Hepatocyte (in vitro differentiated cells): Measurements from ENCODE around the gene PARN. TPM values are rescaled to one million over a fixed set of nuclear protein-coding genes. Genes with fewer than 3 reads are reported as not detected.
"Not testable (repeated sequence)": the region's sequence is repeated elsewhere in the genome, so short reads cannot be mapped to it uniquely, and the experiment has no call there.

Experiments used
- DNase-seq: peaks from one replicate; pipeline ENCODE4 v3.0.0-alpha.2; 2016; ENCODE audit warnings: low spot score
- H2AFZ ChIP-seq: fragments of 200-600 bp; sonication (generic); 2 replicates; pipeline ENCODE4 v1.6.0; 2016; ENCODE audit warnings: antibody characterized with exemption, mild to moderate bottlenecking
- H3K27ac ChIP-seq: fragments of 200-600 bp; sonication (generic); 2 replicates; pipeline ENCODE4 v1.5.1; 2016; ENCODE audit warnings: mild to moderate bottlenecking
- H3K27me3 ChIP-seq: fragments of 200-600 bp; sonication (generic); 2 replicates; pipeline ENCODE4 v1.6.1; 2016
- H3K36me3 ChIP-seq: fragments of 200-600 bp; sonication (generic); replicated peaks from 2 replicates; pipeline ENCODE4 v1.5.1; 2016; ENCODE audit warnings: low read depth; ENCODE audit not compliant: insufficient read depth
- H3K4me1 ChIP-seq: fragments of 200-600 bp; sonication (generic); 2 replicates; pipeline ENCODE4 v1.5.1; 2016; ENCODE audit warnings: mild to moderate bottlenecking, moderate library complexity; ENCODE audit not compliant: insufficient read depth
- H3K4me2 ChIP-seq: fragments of 200-600 bp; sonication (generic); 2 replicates; pipeline ENCODE4 v1.6.0; 2016
- H3K4me3 ChIP-seq: fragments of 200-600 bp; sonication (generic); 2 replicates; pipeline ENCODE4 v1.5.1; 2016; ENCODE audit warnings: mild to moderate bottlenecking
- H3K79me2 ChIP-seq: fragments of 200-600 bp; sonication (generic); 2 replicates; pipeline ENCODE4 v1.6.0; 2017; ENCODE audit warnings: mild to moderate bottlenecking
- H3K9me2 ChIP-seq: fragments of 200-600 bp; sonication (generic); replicated peaks from 2 replicates; pipeline ENCODE4 v1.6.0; 2017; ENCODE audit warnings: mild to moderate bottlenecking; ENCODE audit not compliant: insufficient read depth
- H3K9me3 ChIP-seq: fragments of 200-600 bp; sonication (generic); 2 replicates; pipeline ENCODE4 v1.5.1; 2016; ENCODE audit warnings: low read depth, mild to moderate bottlenecking
- H4K20me1 ChIP-seq: fragments of 200-600 bp; sonication (generic); 2 replicates; pipeline ENCODE4 v1.6.0; 2016; ENCODE audit warnings: mild to moderate bottlenecking; ENCODE audit not compliant: insufficient read depth, poor library complexity, severe bottlenecking
- EZH2 ChIP-seq: fragments of 200-600 bp; sonication (generic); IDR thresholded peaks from 2 replicates; pipeline ENCODE4 v1.6.1; 2016; ENCODE audit warnings: antibody characterized with exemption, mild to moderate bottlenecking, borderline replicate concordance
- EZH2phosphoT487 ChIP-seq: fragments of 200-600 bp; sonication (generic); IDR thresholded peaks from one replicate; pipeline ENCODE4 v1.6.1; 2018; ENCODE audit warnings: antibody characterized with exemption, mild to moderate bottlenecking, low read depth, moderate library complexity; ENCODE audit not compliant: unreplicated experiment, severe bottlenecking
- WGBS: methylation state at CpG from one replicate; pipeline ENCODE4 v1.1.6; 2016; ENCODE audit warnings: low lambda C conversion rate; ENCODE audit errors: missing lambda C conversion rate; 5-methylcytosine and 5-hydroxymethylcytosine counted together
- polyA plus RNA-seq: library from polyadenylated mRNA; unstranded; fragments of >200 nt; fragmentation: Nextera tagmentation; extraction: Ambion mirVana; gene quantifications from 2 replicates; pipeline ENCODE4 v1.2.1, GENCODE V29; 2016
- total RNA-seq: library from RNA; depleted of rRNA; stranded (reverse); fragments of >200 nt; gene quantifications from 2 replicates; pipeline ENCODE4 v1.2.3, GENCODE V29; 2014
- TF ChIP-seq, protein P1 (sequence below): fragments of 200-600 bp; sonication (generic); IDR thresholded peaks from 2 replicates; pipeline ENCODE4 v1.5.1; 2016; ENCODE audit warnings: antibody characterized with exemption, mild to moderate bottlenecking; ENCODE audit not compliant: poor library complexity

PARN gene
- total and polyA plus RNA-seq, 2 experiments from 2014 or later = 23.7 to 35.6 TPM

DNA sequence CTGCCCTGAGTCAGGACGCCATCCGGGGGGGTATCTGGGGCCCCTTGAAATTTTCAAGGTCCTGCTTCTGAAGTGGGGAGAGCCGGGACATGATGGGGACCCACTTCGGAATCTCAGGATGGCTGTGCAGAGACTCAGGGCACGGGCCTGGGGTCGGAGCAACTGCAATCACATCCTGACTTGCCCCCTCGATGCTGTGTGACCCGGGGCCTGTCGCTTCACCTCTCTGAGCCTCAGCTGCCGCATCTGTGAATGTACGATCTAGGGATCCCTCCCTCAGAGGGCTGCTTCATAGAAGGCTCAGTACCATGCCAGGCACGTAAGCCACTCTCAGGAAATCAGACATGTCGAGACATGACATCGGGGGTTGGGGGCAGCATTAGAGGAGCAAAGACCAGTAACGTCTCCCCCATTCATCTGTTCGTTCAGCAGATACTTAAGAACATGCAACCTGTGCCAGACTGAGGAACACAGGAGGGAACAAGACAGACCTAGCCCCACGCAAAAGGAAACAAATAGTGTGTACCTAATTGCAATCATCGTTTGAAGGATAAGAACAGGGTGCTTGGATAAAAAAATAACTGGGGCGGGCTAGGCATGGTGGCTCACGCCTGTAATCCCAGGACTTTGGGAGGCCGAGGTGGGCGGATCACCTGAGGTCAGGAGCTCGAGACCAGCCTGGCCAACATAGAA is 229.6 kb downstream of the PARN start:
- Histone ChIP-seq H3K4me1 (peaks cover 5% of the 10 kb centered on the region), H2AFZ (no peak overlapping the region), H3K27ac (peak overlapping the region; percentile 92), H4K20me1 (no peaks in the 10 kb centered on the region), H3K9me2 (no peaks in the 10 kb centered on the region), H3K36me3 (no peaks in the 10 kb centered on the region), H3K27me3 (no peaks in the 10 kb centered on the region), H3K4me2 (peak overlapping the region; percentile 53), H3K9me3 (no peaks in the 10 kb centered on the region), H3K79me2 (no peaks in the 10 kb centered on the region), H3K4me3 (no peak overlapping the region)
- 93% methylated on average over 23 of the region's 23 CpGs for WGBS
- TF ChIP-seq EZH2phosphoT487 (no peak), EZH2 (no peak)
- TF ChIP-seq, protein P1, sequence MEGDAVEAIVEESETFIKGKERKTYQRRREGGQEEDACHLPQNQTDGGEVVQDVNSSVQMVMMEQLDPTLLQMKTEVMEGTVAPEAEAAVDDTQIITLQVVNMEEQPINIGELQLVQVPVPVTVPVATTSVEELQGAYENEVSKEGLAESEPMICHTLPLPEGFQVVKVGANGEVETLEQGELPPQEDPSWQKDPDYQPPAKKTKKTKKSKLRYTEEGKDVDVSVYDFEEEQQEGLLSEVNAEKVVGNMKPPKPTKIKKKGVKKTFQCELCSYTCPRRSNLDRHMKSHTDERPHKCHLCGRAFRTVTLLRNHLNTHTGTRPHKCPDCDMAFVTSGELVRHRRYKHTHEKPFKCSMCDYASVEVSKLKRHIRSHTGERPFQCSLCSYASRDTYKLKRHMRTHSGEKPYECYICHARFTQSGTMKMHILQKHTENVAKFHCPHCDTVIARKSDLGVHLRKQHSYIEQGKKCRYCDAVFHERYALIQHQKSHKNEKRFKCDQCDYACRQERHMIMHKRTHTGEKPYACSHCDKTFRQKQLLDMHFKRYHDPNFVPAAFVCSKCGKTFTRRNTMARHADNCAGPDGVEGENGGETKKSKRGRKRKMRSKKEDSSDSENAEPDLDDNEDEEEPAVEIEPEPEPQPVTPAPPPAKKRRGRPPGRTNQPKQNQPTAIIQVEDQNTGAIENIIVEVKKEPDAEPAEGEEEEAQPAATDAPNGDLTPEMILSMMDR = no peak
- DNase-seq = no peak

DNA sequence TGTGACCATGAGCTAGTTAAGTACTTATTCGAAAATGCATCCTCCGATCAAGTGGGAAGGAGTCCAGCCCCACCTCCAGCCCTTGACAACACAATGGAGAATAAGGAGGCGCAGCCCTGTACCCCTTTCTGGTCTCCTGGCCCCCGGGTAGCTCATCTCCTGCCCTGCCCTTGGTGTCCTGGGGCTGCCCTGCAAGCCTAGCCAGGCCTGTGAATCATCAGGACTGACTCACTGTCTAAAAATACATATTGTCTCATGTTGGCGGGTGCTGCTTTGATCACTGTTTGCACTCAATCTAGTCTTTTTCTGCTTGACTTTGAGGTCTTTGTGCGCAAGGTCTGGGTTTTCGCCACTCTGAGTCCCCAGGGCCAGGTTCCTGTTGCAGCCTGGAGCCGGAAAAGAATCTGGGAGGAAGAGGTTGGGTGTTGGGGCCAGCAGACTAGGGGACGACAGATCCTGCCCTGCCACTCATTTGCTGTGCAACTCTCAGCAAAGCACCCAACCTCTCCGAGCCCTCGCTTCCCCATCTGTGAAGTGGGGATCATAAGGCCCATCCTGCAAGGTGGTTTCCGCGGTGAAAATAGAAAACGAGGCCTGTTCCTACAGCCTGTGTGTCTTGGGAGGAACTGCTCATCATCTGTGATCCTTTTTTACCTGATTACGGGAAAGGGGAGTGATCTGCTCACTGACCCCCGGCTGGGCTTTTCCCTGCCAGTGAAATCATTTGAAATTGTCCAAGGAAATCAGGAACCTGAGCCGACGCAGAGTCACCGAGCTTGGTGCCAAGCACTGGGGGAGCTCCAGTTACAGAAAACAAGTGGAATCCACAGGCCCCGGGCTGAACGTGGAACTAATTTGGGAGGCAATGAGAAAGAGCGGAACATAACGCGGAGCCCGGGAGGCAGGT is 230.4 kb downstream of the PARN start:
- Histone ChIP-seq H3K4me3 (no peak overlapping the region), H3K36me3 (no peaks in the 10 kb centered on the region), H3K79me2 (no peaks in the 10 kb centered on the region), H3K4me2 (peak overlapping the region; percentile 53), H3K27me3 (no peaks in the 10 kb centered on the region), H4K20me1 (no peaks in the 10 kb centered on the region), H3K27ac (peak overlapping the region; percentile 92), H3K4me1 (peaks cover 5% of the 10 kb centered on the region), H3K9me2 (no peaks in the 10 kb centered on the region), H3K9me3 (no peaks in the 10 kb centered on the region), H2AFZ (no peak overlapping the region)
- TF ChIP-seq EZH2phosphoT487 (no peak), EZH2 (no peak)
- TF ChIP-seq, protein P1 = no peak
- WGBS = 56% methylated on average over 25 of the region's 25 CpGs
- DNase-seq = peak; percentile 63

DNA sequence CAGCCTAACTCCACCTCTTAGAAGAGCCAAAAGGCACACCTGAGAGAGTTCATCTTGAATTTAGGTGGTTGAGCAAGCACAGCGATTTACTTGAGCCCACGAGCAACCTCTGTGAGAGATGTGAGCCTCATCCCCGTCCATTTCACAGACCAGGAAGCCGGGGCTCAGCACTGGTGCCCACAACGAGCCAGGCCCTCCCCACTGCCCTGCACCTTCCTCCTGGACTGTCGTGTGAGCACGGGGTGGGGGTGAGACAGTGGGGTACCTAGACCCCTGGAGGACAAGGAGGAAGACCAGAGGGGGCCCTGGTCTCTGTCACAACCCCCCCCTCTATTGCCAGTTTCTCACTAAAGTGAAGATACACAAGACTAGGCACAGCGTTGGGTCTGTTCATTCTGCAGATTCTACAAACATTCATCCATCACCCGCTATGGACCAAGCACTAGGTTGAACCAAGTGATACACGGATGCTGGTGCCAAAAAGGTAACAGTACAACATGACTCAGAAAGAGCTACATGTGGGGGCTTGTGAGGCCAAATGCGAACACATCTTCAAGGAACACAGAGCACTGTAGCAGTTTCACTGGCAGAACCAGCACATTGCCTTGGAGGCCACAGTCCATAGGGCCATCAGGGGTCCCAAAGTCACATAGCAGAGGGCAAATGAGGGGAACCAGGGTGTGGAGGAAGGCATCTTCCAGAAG is 231.9 kb downstream of the PARN start:
- H3K79me2 ChIP-seq = no peaks in the 10 kb centered on the region
- no peak overlapping the region for H2AFZ ChIP-seq
- H3K4me3 ChIP-seq = no peak overlapping the region
- H4K20me1 ChIP-seq = no peaks in the 10 kb centered on the region
- TF ChIP-seq, protein P1 = no peak
- TF ChIP-seq EZH2phosphoT487 (no peak), EZH2 (no peak)
- H3K4me2 ChIP-seq = no peak overlapping the region
- H3K27me3 ChIP-seq = no peaks in the 10 kb centered on the region
- H3K9me2 ChIP-seq = no peaks in the 10 kb centered on the region
- H3K9me3 ChIP-seq = no peaks in the 10 kb centered on the region
- DNase-seq = no peak
- no peak overlapping the region for H3K27ac ChIP-seq
- H3K4me1 ChIP-seq = peaks cover 5% of the 10 kb centered on the region
- no peaks in the 10 kb centered on the region for H3K36me3 ChIP-seq
- WGBS = 87% methylated on average over 11 of the region's 11 CpGs

DNA sequence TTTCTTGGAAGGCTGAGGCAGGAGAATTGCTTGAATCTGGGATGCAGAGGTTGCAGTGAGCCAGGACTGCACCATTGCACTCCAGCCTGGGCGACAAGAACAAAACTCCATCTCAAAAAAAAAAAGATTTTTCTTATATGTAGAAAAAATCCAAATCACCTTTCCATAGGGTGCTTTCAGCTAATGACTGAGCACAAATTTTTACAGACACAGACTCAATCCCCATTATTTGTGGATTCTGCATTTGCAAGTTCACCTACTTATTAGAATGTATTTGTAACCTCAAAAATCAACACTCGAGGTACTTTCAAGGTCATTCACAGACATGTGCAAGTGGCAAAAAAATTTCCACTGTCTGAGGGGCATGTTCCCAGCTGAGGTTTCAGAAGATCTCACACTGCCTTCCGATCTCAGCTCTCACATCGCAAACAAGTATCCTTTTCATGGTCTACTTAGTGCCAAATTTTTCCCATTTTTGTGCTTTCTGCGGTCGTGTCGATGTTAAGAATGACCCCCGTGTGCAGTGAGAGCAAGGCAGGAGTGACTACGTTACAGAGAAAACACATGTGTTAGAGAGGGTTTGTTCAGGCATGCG is 234.3 kb downstream of the PARN start:
- not testable (repeated sequence) for H3K4me1 ChIP-seq, H3K27me3 ChIP-seq, H4K20me1 ChIP-seq, H3K79me2 ChIP-seq, H3K9me3 ChIP-seq, H3K9me2 ChIP-seq, H3K4me3 ChIP-seq, H2AFZ ChIP-seq, DNase-seq, H3K27ac ChIP-seq, H3K4me2 ChIP-seq, H3K36me3 ChIP-seq
- WGBS = 76% methylated on average over 10 of the region's 10 CpGs
